ENCODE data around the gene PLEKHO2. TPM values are rescaled to one million over a fixed set of nuclear protein-coding genes. Genes with fewer than 3 reads are reported as not detected.

PLEKHO2 gene
- total and polyA plus RNA-seq, 2 of the 13 experiments (the other 11 are each of a cell fraction or from before 2014, with no cell fraction given), result 3.8 to 4.8 TPM

DNA sequence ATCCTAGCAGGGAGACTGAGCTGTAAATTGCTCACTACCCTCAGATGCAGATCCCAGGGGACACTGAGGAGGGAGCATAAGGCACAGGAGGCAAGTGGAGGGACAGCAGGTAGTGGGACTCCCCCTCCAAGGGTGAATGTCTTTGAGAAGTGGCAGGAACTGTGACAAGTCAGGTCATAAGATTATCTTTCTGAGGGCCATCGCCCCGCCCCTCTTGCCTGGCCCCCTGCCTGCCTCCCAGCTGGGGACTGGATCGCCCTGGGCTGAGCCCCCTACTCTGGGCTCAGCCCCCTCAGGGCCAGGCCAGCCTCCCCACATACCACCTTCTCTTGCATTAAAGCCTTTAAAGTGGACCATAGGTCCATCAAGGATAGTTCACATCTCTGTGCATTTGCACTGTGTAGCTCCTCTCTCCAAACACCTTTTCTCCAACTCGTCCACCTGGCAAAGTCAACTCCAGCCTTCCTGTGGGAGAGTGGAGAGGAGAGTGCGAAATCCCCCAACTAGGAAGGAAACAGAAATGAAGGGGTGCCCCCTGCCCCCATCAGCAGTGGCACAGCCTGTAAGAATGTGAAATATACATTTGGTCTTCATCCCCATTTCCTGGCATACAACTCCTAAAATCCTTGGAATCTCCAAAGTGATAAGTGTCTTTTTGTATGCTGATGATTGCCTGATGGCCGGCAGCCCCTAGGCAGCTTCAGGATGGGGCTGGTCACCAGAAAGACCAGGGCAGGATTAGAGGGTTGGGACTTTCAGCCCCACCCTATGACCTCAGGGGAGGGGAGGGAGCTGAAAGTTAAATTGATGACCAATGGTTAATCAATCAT is 31.0 kb upstream of the PLEKHO2 start:
- no peak for ATAC-seq
- Histone ChIP-seq H3K4me2 (ENCODE audit: low read depth, low read length) (no peak overlapping the region), H3K79me2 (ENCODE audit: insufficient read depth, low read length) (no peaks in the 10 kb centered on the region), H3K4me1 (ENCODE audit: insufficient read depth, low read length) (peaks cover 38% of the 10 kb centered on the region), H4K20me1 (ENCODE audit: insufficient read depth, low read length) (peaks cover 6% of the 10 kb centered on the region; the same call in 1 of the 2 replicates), H3K27ac (ENCODE audit: extremely low read length, insufficient read depth, low read length) (no peak overlapping the region), H3K9me3 (ENCODE audit: low read length) (no peaks in the 10 kb centered on the region), H3K9ac (ENCODE audit: insufficient read depth, low read depth, low read length) (no peak overlapping the region), H3K27me3 (ENCODE audit: control insufficient read depth in 1 of 2, insufficient read depth in 2 of 2, low read length in 2 of 2) (peaks cover 1 to 17% of the 10 kb centered on the region in 2 experiments; a peak in 2 of 5 replicates), H2AFZ (ENCODE audit: low read length) (no peak overlapping the region), H3K4me3 (replicated peaks in 1 of 3; ENCODE audit: insufficient read depth in 1 of 3, low read depth in 2 of 3, low read length in 3 of 3) (no peak overlapping the region), H3K36me3 (replicated peaks in 1 of 2; ENCODE audit: control insufficient read depth in 1 of 2, insufficient read depth in 2 of 2, low read length in 2 of 2) (no peaks in the 10 kb centered on the region)
- TF ChIP-seq USF2 (IDR thresholded peaks at IDR 0.05; ENCODE audit: low read depth, low read length), result no peak
- TF ChIP-seq USF2 (CRISPR knock-in tag; IDR thresholded peaks at IDR 0.05; ENCODE audit: borderline replicate concordance), result no peak
- no peak for TF ChIP-seq HES4 (CRISPR knock-in tag; IDR thresholded peaks at IDR 0.05; ENCODE audit: borderline replicate concordance)
- no peak for TF ChIP-seq ELF1 (CRISPR knock-in tag; IDR thresholded peaks at IDR 0.05)
- ChIA-PET CTCF (ENCODE audit: low intra/inter-chr PET ratio, low total read pairs) (interaction anchor here (0.8 to 3.0 kb wide), 2 partner anchors 25 to 79 kb away, joined by 5 to 46 read pairs; no protein-coding TSS in a partner anchor), POLR2A (interaction anchor here (2.3 kb wide), 1 partner anchor 78 kb away, joined by 8 read pairs; no protein-coding TSS in a partner anchor)
- FAIRE-seq, result no peak
- no peak for DNase-seq (ENCODE audit: low spot score)
- in situ Hi-C loops (cut with HindIII; ENCODE audit: extremely low pct_ligation_motif_present, low pct_unique_long_range_greater_than_20kb), result loop anchor here (5.0 kb wide), 1 partner anchor 78 kb away; no protein-coding TSS in a partner anchor
- intact Hi-C loops (cut with micrococcal nuclease; ENCODE audit: unreplicated experiment), result loop anchor here (1.0 to 5.0 kb wide), 2 partner anchors 79 to 123 kb away; no protein-coding TSS in a partner anchor
- BruUV-seq (replicated peaks), result no TSS peak
- 23% methylated on average over 3 of the region's 6 CpGs for WGBS (ENCODE audit: low lambda C conversion rate)
